Astrocyte of the spinal cord (primary cell): ENCODE measurements around the gene FADD.
"Not testable (repeated sequence)": the region's sequence is repeated elsewhere in the genome, so short reads cannot be mapped to it uniquely, and the experiment has no call there.

Experiments
- DNase-seq: peaks from one replicate; pipeline ENCODE4 v3.0.0; 2011; ENCODE audit warnings: low read depth, low spot score
- H3K4me3 ChIP-seq: 2 replicates; pipeline ENCODE4 v1.5.1; 2011; ENCODE audit warnings: low read depth, mild to moderate bottlenecking, low read length, moderate library complexity
- CTCF ChIP-seq: IDR thresholded peaks from 2 replicates; pipeline ENCODE4 v1.5.1; 2012; ENCODE audit warnings: low read depth, mild to moderate bottlenecking, low read length, inconsistent platforms
- in situ Hi-C: cut with HindIII; loops from 2 replicates; pipeline ENCODE4 v1.10.0; 2017; ENCODE audit warnings: low sequenced_read_pairs

FADD gene

GRCh38 chr11:70192666-70193410 lies 10.3 kb upstream of the FADD start:
- in situ Hi-C loops: loop anchor here (25.0 kb wide), 1 partner anchor 181 kb away; no protein-coding TSS in a partner anchor
- no peak overlapping the region for H3K4me3 ChIP-seq
- TF ChIP-seq CTCF: no peak
- no peak for DNase-seq

DNA sequence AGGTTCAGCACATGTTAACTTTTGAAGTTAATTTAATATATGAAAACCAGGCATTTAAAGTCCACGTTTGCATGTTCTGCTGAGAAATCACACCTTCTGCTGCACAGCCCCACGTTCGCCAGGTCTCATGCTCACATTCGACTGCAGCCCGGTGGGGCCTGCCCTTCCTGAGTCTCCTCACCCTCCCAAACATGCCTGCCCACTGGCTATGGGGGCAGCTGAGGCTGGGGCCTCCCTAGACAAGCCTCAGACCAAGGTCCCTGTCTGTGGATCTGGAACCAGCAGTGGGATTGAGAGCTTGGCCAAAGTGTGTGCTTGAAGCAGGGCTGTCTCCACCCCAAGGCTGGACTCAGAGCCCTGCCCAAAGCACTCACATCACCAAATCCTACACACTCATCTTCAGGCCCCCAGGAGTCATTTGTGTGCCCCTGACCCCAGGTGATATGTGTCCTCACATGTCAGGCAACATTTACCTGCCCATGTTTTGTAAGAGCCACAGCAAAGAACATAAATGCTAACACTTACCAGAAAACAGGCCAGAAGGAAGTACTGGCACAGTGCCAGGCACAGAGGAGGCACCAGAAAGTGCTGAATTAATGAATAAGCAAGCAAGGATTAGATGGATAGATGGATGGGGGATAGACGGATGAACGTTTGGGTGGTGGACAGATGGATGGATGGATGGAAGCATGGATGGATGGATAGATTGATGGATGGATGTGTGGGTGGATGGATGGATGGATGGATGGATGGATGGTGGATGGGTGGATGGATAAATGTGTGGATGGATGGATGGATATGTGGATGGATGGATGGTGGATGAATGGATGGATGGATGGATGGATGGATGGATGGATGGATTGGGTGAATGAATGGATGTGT lies 9.4 kb upstream of the FADD start:
- no peak for TF ChIP-seq CTCF
- DNase-seq: no peak
- H3K4me3 ChIP-seq: no peak overlapping the region
- in situ Hi-C loops: loop anchor here (25.0 kb wide), 1 partner anchor 181 kb away; no protein-coding TSS in a partner anchor

- H3K4me3 ChIP-seq: no peak overlapping the region
- in situ Hi-C loops: loop anchor here (25.0 kb wide), 1 partner anchor 183 kb away; no protein-coding TSS in a partner anchor
- DNase-seq: no peak
- no peak for TF ChIP-seq CTCF
Observed at GRCh38 chr11:70194792-70195791, 8.0 kb upstream of the FADD start.

- H3K4me3 ChIP-seq: no peak overlapping the region
- no peak for DNase-seq
- TF ChIP-seq CTCF: no peak
- in situ Hi-C loops: no loop called here
Observed at GRCh38 chr11:70200212-70200844, 2.8 kb upstream of the FADD start.

DNA sequence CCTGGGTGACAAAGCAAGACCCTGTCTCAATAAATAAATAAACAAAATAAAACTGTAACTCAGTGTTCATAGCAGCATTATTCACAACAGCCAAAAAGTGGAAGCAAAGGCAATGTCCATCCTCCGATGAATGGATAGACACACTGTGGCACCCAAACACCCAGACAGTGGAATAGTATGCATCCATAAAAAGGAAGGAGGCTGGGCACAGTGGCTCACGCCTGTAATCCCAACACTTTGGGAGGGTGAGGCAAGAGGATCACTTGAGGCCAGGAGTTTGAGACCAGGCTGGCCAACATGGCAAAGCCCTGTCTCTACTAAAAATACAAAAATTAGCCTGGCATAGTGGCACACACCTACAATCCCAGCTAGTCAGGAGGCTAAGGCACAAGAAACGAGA lies 2.0 kb upstream of the FADD start:
- DNase-seq, H3K4me3 ChIP-seq, in situ Hi-C loops: not testable (repeated sequence)

DNA sequence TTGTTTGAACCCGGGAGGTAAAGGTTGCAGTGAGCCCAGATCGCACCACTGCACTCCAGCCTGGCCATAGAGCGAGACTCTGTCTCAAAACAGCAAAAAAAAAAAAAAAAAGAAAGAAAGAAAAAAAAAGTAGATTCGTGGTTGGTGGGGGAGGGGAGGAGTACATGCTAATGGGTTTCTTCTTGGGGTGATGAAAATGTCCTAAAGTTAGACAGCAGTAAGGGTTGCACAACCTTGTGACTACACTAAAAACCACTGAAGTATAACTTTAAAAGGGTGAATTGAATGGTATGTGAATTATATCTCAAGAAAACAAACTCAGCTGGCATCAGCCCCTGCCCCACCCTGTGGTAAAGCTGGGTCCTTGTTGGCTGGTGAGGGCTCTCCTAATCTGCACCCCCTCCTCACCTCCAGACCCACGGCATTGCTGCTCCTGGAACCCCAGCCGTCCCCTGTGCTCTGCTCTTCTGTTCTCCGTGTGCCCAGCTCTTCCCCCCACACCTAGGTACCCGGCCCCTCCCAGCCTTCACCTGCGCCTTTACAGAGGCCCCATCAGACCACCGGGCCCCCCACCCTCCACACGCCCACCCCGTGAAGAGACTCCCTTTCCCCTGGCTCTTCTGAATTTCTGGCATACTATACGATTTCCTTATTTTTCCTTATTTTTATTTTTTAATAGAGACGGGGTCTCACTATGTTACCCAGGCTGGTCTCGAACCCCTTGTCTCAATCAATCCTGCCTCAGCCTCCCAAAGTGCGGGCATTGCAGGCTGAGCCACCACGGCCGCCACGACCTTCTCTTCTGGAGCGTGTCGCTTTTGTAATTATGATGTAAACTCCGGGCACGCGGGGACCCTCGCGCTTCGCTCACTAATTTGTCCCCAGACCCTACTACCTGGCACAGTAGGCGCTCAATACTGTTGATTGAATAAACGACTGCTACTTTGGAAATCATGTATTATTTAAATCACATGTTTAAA lies 924 bp upstream of the FADD start:
- no peak for DNase-seq
- peak overlapping the region; percentile 71 for H3K4me3 ChIP-seq
- TF ChIP-seq CTCF: no peak
- in situ Hi-C loops: no loop called here
